ENCODE measurements around the gene TESK2.

TESK2 gene

DNA sequence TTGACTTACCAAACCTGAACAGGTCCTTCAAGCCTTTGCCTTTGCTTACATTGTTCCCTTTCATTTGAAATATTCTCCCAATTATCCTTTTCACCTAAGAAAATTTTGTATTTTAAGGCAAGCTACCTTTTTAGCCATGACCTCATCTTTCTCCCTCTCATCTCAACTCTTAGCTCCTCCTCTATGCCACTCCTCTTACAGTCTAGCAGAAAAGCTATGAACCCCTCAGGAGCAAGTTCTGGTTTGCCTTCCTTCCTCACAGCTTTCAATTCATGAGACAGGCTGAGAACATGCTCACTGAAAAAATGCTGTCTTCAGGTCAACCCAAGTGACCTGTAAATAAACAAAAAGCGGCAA lies 142.4 kb downstream of the TESK2 start:
- TF ChIP-seq, protein P1, sequence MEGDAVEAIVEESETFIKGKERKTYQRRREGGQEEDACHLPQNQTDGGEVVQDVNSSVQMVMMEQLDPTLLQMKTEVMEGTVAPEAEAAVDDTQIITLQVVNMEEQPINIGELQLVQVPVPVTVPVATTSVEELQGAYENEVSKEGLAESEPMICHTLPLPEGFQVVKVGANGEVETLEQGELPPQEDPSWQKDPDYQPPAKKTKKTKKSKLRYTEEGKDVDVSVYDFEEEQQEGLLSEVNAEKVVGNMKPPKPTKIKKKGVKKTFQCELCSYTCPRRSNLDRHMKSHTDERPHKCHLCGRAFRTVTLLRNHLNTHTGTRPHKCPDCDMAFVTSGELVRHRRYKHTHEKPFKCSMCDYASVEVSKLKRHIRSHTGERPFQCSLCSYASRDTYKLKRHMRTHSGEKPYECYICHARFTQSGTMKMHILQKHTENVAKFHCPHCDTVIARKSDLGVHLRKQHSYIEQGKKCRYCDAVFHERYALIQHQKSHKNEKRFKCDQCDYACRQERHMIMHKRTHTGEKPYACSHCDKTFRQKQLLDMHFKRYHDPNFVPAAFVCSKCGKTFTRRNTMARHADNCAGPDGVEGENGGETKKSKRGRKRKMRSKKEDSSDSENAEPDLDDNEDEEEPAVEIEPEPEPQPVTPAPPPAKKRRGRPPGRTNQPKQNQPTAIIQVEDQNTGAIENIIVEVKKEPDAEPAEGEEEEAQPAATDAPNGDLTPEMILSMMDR (IDR thresholded peaks at IDR 0.05; ENCODE audit: low read depth, low read length), result no peak
- DNase-seq (ENCODE audit: extremely low read depth, low read depth), result no peak

DNA sequence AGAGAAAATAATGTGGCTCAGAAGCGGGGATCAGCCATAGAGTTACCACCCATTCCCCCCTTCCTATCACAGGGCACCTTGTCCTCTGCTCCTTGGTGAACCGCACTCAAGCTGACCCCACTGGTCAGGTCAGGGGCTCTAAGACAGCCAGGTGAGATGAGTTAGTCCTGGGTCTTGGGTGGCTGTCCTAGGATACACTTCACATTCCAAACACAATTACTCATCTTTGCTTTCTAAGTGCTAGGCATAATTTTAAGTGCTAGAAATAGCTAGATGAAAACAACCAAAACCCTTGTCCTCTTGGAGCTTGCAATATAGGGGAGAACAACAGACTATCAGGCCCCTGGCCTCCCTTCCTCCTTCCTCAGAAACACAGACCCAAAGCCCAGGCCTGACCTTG lies 142.9 kb downstream of the TESK2 start:
- TF ChIP-seq, protein P1 (IDR thresholded peaks at IDR 0.05; ENCODE audit: low read depth, low read length), result no peak
- DNase-seq (ENCODE audit: extremely low read depth, low read depth), result no peak

DNA sequence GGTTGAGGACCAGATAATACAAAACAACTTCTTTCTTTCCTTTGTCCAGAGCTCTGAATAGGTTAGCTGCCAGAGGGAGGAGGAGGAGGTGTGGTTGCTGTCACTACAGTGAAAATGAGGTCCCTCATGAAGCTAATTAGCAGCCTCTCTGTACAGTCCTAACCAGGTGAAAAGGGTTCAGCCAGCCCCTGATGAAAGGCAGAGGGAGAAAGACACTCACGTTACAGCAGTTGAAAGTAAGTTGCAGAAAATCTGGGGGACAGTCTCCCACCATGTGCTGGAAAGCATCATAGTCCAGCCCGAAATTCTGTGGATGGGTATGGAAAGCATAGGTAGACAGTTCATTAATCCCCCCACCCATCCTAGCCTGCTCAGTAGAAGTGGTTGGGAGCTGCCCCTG lies 144.5 kb downstream of the TESK2 start:
- TF ChIP-seq, protein P1 (IDR thresholded peaks at IDR 0.05; ENCODE audit: low read depth, low read length), result no peak
- no peak for DNase-seq (ENCODE audit: extremely low read depth, low read depth)

DNA sequence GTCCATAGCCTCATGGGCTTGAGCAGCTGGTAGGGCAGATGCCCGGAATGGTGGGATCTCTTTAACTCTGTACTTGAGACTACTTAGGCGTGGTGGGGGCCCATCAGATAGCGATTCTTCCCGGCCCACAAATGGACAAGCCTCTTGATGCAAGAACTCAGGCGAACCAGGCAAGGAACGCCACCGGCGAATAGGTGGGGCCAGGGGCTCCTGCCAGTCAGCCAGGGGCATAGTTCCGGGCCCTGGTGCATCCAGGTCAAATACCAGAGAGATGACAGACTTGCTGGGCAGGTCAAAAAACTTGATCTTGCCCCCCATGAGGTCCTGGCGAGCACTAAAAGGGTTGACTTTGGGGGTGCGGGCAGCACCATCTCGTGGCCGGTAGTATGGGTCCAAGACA lies 145.9 kb downstream of the TESK2 start:
- no peak for DNase-seq (ENCODE audit: extremely low read depth, low read depth)
- TF ChIP-seq, protein P1 (IDR thresholded peaks at IDR 0.05; ENCODE audit: low read depth, low read length), result no peak

DNA sequence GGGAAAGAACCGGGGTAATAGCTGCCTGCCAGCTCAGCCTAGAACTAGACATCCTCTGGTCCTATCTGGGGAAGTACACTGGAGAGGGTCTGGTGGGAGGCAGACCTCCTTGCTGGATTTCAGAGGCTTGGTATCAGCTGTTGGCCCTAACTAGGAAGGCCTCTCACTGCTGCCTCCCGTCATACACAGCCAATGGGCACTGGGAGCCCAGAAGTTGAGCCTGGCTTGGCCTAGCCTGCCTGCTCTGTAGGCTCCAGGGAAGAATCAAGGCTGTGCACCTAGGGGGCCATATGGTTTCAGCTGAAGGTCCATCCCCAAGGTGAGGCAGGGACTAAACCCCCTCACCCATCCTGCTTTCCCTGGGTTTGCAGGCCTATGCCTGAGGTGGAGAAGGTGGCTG lies 146.5 kb downstream of the TESK2 start:
- TF ChIP-seq, protein P1 (IDR thresholded peaks at IDR 0.05; ENCODE audit: low read depth, low read length), result no peak
- no peak for DNase-seq (ENCODE audit: extremely low read depth, low read depth)

DNA sequence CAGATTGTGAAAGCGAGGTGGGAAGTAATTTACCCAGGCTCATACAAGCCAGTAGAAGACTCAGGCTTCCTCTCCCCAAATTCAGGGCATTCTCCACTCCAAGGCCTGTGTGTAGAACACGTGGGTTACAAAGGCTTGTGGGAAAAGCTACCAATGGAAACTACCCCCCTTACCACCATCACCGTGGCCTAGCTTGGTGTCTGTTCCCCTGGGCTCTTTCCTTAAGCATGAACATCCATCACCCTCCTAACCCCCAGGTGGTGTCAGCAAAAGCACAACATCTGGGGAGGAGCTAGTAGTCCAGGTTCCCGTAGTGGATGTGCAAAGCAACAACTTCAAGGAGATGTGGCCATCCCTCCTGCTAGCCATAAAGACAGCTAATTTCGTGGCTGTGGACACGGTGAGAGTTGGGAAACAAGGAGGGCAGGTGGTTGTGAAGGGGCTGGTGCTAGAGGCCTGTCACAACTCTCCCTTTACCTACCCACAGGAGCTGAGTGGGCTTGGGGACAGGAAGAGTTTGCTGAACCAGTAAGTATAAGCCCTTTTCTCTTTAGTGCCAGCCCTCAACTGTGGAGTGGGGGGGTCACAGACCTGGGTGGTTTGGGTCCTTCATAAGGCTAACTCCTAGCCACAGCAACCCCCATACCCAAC lies 150.0 kb downstream of the TESK2 start:
- no peak for DNase-seq (ENCODE audit: extremely low read depth, low read depth)
- TF ChIP-seq, protein P1 (IDR thresholded peaks at IDR 0.05; ENCODE audit: low read depth, low read length), result no peak

DNA sequence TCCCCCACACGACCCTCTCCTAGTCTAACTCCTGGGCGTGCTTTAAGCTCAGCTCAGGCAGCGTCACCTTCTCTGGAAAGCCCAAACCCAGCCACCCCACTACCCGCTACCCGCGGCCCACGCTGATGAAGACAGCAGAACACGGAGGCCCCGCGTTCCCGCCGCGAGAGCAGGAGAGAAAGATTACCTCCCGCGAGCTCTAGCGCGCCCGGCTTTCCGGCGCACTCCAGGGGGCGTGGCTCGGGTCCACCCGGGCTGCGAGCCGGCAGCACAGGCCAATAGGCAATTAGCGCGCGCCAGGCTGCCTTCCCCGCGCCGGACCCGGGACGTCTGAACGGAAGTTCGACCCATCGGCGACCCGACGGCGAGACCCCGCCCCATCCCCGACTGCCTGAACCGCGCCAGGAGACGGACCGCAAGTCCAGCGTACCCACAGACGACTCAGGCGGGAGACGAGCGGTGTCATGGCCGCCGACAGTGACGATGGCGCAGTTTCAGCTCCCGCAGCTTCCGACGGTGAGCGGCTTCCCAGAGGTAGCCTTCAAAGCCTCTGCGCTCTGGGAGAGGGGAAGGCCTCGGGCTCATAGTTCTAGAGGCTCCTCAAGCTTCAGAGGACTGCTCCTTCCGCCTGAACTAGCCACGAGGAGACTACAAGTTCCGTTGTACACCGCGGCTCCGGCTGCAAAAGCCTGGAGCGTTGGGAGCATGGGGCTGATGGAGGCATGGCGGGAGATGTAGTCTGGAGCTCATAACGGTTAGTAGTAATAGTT lies 151.0 kb downstream of the TESK2 start, which contains the start of the genes MUTYH and TOE1:
MUTYH (minus strand) TSS at position 652 of the 770 bp plus-strand sequence. CDS start 5,935 bp downstream, outside the sequence.
TOE1 (plus strand) TSS at position 382 of the 770 bp plus-strand sequence; CDS start at position 465, 83 bp downstream.
- peak; percentile 71 for DNase-seq (ENCODE audit: extremely low read depth, low read depth)
- TF ChIP-seq, protein P1 (IDR thresholded peaks at IDR 0.05; ENCODE audit: low read depth, low read length), result no peak

Data from AG09319 (cell line).